Right renal pelvis (tissue), 4 donors: ENCODE data around the gene SOCS7. TPM values are rescaled to one million over a fixed set of nuclear protein-coding genes. Genes with fewer than 3 reads are reported as not detected.

Source experiments
- DNase-seq, 4 donors: peaks; one replicate each; pipeline ENCODE4 v3.0.0-alpha.2; 2013; ENCODE audit warnings: low read depth in 4 of 4, low spot score in 3 of 4, missing footprints in 1 of 4
- polyA plus RNA-seq, 4 donors: library from polyadenylated mRNA; unstranded; fragments of 120-200 nt; gene quantifications; one replicate each; pipeline ENCODE4 v1.2.1, GENCODE V29; 2013; ENCODE audit not compliant: insufficient read length in 4 of 4

The SOCS7 gene
- polyA plus RNA-seq, 4 donors = 16.9 to 20.4 (median 18.3) TPM

GRCh38 chr17:38334480-38335364 is 16.9 kb upstream of the SOCS7 start:
- no peak for DNase-seq

DNA sequence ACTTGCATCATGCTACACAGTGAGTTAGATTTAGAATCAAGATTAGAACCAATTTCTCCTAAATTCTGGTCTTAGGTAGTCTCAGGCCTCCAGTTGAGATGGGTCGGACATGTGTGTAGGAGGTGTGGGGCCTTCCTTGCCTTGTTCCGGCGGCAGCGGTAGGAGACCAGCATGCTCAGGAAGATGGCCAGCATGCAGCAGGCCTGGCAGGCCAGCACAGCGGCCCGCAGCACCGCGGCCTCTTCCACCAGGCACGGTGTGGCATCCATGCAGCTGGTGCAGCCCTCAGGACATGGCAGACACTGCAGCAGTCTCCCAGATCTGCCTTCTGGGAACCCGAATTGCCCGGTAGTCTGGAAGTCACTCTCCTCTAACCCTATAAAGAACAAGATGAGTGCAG is 14.8 kb upstream of the SOCS7 start:
- no peak for DNase-seq

DNA sequence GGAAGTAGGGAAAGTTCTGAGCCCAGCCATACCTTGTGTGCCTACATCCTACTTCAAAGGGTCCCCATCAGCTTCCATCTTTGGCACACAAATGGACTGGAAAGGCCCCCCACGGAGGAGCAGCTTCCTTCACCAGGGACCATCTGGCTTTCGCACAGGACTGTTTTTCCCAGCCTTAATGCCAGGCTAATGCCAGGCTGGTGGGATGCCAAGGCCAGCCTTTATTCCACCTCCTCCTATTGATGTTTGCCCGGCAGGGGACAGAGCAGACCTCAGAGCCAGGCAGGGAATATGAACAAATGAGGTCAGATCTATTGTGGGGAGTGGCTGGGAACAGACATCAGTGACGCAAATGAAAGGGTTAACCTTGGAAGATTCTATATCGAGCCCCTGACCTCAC is 13.6 kb upstream of the SOCS7 start:
- DNase-seq = no peak

DNA sequence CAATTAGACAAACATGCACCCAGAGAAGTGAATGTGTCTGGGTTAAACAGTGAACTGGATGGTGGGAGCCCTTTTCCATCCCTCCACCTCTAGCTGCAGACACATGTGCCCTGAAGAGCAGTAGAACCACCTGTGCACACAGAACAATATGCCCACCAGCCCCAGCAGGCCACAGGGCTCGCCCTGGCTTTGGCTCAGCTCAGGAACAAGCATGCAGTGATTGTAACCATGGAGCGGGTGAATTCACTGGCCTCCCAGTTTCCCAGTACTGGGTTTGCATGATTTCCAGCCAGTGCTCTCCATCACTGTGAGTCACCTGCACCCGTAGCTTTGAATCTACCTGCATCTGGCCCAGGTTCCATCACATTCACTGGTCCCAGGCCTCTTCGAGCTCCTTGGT is 13.1 kb upstream of the SOCS7 start:
- no peak for DNase-seq

GRCh38 chr17:38339891-38340290 is 11.8 kb upstream of the SOCS7 start:
- DNase-seq = no peak

GRCh38 chr17:38341035-38341721 is 10.5 kb upstream of the SOCS7 start:
- DNase-seq = no peak

GRCh38 chr17:38342886-38343607 is 8.6 kb upstream of the SOCS7 start:
- DNase-seq = no peak

DNA sequence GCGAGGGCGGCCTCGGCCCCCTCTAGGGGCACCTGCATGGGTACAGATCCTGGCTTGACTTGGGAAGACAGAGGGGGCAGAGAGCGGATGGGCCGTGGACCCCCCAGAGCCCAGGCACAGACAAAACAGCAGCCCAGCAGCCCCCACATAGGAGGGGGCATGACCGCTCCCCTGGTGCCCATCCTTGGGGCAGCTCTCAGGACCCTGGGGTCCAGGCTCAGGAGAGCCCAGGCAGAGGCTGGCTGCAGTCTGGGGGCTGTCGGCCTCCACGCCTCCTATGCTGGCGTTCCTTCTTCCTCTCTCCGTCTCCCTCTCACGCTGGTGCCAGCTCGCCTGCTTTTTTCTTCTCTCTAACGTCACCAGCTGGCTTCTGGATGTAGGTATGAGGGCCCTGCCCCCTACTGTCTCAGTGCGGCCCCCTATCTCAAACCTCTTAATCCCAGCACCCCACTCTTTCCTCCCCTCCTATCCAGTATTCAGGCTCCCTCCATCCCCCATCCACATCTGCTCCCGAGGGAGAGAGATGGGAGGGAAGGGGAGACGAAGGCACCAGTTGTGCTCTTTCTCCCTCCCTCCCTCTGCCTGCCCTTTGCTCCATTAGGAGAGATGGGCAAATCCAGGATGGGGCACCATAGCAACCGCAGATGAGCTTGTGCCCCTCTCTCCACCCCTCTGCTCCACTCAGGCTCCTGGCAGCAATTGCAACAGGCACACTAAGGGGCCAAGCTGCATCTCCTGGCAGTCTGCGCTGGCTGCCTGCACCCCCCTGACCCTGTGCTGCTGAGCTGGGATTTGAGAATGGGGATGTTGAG is 7.8 kb upstream of the SOCS7 start, which contains the start of gene GPR179:
Gene GPR179, minus strand, starts transcription at position 349 of the 812 bp plus-strand sequence. Its CDS starts 167 bp downstream, at position 182.
- no peak for DNase-seq

- DNase-seq = no peak
Measured at GRCh38 chr17:38344420-38344745, 7.3 kb upstream of the SOCS7 start.

DNA sequence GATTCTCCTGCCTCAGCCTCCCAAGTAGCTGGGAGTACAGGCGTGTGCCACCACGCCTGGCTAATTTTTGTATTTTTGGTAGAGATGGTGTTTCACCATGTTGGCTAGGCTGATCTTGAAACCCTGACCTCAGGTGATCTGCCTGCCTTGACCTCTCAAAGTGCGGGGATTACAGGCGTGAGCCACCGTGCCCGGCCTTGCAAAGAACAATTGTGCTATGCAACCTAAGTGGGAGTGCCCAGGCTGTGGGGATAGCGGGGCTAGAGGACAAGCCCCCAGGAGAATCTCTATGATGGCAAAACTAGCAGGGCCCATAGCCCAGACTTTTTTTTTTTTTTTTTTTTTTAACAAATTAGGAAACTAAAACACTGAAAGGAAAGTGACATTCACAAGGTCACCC is 5.9 kb upstream of the SOCS7 start:
- no peak for DNase-seq

DNA sequence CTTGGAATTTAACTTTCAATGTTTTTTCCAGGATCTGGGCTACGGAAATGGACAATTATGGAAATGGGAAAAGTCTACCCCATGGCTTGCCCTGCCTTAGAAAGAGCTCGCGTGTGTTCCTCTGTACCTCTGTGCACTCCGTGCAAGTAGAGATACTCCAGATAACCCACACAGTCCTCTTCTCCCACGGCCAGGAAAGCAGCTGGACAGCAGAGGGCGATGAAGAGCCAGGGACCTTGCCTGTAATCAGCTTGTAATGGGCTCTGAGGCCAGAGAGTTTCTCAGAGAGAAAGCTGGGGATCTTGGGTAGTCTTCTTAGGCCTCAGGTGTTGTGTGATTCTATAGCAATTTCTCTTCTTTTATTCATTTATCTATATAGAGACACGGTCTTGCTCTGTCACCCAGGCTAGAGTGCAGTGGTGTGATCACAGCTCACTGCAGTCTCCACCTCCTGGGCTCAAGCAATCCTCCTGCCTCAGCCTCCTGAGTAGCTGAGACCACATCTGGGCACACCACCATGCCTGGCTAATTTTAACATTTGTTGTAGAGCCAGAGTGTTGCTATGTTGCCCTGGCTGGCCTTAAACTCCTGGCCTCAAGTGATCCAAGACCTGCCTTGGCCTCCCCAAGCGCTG is 2.4 kb upstream of the SOCS7 start:
- DNase-seq = peak; percentile 74 to 78 (median 76)

DNA sequence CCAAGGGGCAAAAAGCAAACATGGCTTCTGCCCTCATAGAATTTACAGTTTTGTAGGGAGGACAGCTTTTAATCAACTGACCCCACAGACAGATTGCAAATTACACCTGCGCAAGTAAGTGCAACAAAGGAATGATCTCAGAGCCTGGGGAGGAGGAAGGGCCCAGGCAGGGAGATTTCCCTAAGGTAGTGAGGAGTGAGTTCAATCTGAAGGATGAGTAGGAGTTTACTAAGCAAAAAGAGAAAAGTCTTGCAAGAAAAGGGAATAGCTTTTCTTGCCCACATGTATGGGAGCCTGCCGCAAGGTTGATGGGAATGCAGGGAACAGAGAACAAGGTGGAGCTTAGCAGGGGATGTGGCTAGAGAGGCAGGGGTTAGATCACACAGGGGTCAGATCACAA is 1.6 kb upstream of the SOCS7 start:
- DNase-seq = no peak

- DNase-seq = no peak
Measured at GRCh38 chr17:38352245-38353085, 821 bp downstream of the SOCS7 start.

DNA sequence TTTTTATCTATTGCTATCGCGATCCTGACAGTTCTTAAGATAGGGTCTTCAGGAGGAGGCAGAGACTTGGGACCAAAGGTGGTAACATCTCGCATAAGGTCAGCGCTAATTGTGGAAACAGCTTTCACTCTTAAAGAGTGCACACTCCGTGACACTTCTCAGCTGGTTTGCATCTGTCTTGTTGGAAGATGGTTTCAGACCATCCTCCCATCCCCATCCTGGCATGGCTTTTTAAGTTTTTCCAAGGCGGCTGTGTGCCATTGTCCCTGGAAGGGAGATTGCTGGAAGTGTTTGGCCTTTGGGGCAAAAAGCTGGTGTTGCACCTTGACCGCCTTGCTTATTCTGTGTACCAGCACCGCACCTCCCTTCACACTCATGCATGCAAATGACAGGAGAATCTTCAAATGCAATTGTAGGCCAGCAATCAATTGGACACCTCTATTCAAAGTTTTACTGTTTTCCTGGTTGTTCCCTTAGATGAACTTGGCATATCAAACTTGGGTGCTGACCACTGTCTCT is 1.5 kb downstream of the SOCS7 start:
- no peak for DNase-seq

DNA sequence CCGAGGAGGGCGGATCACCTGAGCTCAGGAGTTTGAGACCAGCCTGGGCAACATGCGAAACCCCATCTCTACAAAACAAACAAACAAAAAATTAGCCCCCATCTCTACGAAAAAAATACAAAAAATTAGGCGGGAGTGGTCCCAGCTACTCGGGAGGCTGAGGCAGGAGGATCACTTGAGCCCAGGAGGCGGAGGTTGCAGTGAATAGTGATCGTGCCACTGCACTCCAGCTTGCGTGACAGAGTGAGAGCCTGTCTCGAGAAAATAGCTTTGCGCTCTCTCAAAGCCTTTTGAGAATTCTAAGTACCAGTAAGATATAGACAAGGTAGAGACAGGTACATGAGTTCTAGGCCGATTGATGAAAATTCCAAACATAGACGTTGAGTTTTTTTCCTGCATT is 2.0 kb downstream of the SOCS7 start:
- no peak for DNase-seq

- DNase-seq = no peak
Measured at GRCh38 chr17:38354466-38354865, 2.8 kb downstream of the SOCS7 start.

DNA sequence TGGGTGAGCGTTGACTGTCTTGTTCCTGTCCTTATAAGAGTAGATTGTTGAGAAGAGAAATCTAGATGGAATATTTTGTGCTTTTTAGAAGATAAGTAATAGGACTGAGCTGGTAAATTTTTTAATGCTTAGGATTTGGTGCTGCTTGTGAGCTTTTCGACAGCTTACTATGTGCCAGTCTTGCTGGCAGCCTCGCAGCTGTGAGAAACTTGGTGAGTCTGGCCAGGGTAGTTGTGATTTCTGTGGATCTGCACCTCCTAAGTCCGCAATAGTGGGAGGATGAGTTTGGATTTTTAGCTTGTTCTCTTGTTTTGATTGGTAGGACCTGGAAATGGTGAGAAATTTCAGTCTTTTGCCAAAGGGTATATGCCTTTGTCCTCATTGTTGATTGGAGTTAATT is 3.6 kb downstream of the SOCS7 start:
- no peak for DNase-seq

GRCh38 chr17:38357486-38358123 is 6.0 kb downstream of the SOCS7 start:
- DNase-seq = no peak
